Measurements from ENCODE around the gene ZNF436.
"Not testable (repeated sequence)": the region's sequence is repeated elsewhere in the genome, so short reads cannot be mapped to it uniquely, and the experiment has no call there.

The ZNF436 gene

DNA sequence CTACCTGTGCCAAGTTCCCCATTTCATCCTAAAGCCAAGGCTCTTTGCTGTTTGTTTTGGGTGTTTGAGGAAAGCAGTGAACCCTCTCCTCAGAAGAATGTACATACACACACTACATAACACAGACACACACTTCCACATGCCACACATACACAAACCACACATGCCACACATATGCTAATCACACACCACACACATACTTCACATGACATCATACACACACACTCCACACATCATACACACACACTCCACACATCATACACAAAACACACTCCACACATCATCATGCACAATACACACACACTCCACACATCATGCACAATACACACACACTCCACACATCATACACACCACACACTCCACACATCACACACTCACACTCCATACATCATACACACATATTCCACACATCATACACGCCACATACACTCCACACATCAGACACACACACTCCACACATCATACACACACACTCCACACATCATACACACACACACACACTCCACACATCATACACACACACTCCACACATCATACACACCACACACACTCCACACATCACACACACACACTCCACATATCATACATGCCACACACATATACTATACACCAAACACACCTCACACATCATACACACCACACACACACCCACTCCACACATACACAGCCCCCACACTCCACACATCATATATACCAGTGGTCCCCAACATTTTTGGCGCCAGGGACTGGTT lies 22.7 kb upstream of the ZNF436 start:
- no peak for DNase-seq (ENCODE audit: low read depth)

DNA sequence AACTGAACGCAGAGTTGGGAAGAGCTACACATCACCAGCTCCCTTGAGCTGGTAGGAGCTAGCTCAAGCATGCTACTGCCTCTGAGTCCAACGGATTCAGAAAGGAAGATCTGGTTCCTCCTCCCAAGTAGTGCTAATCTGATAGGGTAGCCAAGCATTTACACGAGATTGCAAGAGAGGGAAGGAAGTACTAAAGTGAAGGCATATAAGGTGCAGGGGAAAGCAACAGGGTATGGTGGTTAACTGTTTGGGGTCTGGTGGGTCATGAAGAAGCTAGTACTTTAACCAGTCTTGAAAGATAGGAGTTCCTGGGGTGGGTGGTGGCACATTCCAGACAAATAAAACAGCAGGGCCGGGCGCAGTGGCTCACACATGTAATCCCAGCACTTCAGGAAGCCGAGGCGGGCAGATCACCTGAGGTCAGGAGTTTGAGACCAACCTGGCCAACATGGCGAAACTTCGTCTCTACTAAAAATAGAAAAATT lies 20.2 kb upstream of the ZNF436 start:
- DNase-seq (ENCODE audit: low read depth), result no peak

DNA sequence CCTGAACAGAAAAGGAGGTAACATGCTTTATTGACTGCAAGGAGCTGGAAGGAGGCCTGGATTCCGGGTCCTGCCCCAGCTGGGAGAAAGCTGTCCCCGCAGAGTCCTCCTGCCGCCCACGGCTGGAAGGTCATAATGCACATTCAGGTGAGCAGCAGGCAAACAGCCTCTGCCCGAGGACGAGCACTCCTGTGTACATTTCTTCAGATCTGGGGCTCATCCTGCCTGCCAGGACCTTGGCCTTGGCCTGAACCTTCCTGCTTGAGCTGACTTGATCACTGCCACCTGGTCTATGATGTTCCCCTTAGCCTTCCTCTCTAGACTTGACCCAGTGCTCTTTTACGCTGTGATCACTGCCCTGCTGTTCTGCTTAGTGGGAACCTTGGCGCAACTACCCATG lies 17.9 kb upstream of the ZNF436 start:
- no peak for DNase-seq (ENCODE audit: low read depth)

DNA sequence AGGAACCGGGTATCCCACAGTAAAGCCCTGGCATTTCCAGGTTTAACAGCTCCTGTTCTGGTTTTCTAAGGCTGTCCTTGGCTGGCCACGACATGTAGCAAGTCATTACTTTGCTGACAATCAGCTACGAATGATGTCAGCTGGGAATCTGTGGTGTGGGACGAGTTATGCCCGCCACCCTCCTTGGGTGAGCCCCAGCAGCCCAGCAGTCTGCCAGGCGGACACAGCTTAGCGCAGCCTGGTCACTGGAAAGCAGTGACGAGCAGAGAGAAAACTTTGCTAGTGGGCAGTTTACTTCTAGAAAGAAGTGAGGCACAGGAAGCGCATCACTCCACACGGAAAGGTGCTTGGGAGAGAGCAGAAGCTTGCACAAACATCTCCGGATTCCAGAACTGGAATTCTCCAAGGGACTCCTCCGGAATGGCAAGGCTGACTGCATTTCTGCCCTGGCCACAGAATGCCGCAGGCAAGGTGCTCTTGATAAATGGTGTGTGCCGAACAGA lies 15.5 kb upstream of the ZNF436 start:
- no peak for DNase-seq (ENCODE audit: low read depth)

DNA sequence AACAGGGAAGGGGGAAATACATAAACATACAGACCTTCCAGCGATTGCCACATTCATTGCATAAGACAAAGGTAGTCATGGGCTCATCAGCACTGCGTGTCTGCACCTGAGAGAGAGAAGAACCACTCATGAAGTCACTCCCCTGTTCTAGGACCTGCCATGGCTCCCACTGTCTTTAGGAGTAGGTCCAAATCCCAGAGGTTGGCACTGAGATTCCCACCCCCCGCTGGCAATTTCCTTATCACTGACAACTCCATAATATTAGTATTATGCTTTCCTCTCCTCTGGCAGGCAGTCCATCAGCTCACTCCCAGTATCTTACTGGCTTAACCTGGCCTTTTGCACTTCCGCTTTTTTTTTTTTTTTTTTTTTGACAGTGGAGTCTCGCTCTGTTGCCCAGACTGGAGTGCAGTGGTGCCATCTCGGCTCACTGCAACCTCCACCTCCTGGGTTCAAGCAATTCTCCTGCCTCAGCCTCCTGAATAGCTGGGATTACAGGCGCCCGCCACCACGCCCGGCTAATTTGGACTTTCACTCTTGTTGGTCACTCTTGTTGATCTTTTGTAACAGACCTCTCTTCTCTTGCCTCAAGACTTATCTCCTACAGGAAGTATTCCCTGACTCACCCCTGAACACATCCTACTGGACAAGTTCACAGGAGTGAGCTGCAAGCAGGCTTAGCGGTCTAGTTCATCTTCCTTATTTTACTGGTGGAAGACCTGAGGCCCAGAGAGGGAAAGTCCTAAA lies 14.8 kb upstream of the ZNF436 start:
- DNase-seq (ENCODE audit: low read depth), result no peak

DNA sequence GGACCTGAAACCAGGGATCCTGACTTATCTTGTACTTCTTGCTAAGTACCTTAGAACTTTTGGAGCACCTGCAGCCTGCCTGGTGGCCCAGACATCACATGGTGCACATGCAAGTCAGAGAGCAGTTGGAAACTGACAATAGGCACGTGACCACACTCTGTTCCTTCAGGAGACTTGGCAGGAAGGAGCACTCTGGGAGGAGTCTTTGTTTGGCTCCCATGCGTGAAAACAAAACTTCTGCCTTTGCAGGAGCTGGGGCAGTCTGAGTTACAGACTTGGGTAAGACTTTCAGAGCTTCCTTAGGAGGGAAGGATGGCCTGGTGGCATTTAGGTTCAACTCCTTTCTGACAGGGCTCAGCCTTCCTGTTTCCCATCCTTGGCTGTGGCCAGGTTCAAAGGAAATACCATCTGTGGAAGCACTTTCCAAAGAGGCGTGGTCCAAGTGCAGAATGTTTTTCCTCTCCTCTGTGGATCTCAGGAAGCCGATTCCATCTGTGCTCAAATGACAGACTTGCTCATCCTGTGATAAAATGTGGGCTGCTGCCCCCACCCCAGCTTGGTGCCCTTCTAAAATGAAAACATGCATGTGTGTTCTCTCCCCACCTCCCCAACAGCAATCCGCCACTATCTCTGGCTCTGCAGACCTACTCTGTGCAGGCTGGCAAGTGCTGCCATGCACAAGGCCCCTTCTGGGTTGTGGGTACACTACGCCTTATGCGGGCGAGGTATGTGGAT lies 14.1 kb upstream of the ZNF436 start:
- no peak for DNase-seq (ENCODE audit: low read depth)

DNA sequence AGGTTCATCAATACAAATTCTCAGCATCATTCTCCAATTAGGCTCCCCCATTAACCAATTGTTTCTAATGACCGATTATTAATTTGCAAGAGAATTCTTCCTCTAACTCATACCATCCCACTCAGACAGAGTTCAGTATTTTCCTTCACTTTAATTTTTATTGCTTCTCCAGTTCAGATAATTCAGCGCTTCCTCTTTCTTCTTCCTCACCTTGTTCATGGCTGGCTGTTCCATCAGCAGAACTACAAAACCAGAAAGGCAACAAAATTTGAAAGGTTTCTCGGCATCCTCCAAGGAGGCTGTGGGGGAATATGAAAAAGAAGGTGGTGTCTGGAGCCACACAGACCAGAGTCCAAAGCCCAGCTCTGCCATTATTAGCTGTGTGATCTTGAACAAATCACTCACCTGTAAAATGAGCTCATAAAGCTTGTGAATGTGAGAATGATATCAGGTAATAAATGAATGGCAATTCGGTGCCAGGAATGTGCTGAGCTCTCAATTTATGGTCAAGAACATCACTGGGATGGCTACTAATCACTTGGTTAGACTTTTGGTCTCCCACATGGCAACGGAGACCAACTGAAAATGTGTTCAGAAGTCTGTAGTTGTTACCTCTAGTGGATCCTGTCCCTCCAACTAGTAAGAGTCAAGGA lies 11.7 kb upstream of the ZNF436 start:
- no peak for DNase-seq (ENCODE audit: low read depth)

DNA sequence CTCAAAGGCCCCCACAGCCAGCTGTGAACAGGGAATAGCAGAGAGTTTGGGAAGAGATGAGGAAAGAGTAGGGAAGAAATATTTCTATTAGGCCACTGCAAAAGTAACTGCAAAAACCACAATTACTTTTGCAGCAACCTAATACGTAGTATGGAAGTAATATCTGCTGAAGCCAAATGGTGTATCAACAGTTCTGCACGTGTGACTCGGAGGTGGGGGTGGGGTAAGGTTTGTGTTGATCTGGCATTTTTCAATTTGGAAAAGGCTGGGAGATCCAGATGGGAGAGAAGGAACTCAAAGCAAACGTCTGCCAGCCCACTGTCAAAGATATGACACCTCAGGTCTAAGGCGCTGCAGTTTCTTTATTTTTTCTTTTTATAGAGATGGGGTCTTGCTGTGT lies 11.1 kb upstream of the ZNF436 start:
- DNase-seq (ENCODE audit: low read depth), result no peak

DNA sequence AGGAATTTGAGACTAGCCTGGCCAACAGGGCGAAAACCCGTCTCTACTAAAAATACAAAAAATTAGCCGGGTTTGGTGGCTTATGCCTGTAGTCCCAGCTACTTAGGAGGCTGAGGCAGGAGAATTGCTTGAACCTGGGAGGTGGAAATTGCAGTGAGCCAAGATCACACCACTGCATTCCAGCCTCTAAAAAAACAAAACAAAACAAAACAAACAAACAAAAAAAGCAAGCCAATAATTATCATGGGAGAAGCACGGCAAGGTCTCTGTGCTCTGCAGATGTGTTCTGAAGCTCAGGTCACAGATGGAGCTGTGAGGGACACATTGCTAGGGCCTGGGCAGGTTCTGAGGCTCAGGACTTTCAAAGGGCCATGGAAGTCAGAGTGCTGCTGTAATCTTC lies 10.6 kb upstream of the ZNF436 start:
- DNase-seq (ENCODE audit: low read depth), result not testable (repeated sequence)

DNA sequence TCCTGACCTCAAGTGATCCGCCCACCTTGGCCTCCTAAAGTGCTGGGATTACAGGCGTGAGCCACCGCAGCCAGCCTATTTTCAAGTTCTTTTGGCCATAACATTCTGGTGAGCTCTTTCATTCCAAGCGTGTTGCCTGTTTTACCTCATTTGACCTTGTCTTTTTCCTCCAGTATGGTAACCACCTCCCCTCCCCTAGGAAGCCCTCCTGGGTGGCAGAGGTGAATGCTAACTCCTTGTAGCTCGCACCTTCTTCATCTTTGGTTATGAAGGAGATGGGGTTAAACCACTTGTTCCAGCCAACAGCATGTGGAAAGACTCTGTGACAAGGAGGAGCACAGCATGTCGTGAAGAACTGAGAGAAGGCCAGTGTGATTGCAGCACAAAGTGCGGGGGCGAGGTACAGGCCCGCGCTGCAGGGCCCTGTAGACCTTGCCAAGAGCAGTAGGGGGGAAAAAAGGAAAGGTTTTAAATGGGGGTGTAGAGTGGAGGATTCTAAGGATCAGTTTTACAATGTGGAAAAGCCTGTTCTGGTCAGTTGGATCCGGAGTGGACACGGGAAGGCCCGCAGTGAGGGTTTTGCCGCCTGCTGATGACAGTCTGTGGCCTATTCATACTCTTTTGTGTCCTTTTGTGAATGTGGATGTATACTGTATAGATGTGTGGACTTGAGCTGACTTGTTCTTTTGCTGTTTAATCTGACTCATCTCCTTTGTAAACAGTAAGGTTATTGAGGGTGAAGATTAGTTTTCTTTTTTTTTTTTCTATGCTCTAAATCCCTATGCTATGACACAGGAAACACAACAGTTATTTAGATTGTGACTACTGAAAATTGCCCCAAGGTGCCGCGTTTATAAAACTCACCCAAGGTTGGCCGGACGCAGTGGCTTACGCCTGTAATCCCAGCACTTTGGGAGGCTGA lies 7.5 kb upstream of the ZNF436 start:
- peak; percentile 62 for DNase-seq (ENCODE audit: low read depth)

DNA sequence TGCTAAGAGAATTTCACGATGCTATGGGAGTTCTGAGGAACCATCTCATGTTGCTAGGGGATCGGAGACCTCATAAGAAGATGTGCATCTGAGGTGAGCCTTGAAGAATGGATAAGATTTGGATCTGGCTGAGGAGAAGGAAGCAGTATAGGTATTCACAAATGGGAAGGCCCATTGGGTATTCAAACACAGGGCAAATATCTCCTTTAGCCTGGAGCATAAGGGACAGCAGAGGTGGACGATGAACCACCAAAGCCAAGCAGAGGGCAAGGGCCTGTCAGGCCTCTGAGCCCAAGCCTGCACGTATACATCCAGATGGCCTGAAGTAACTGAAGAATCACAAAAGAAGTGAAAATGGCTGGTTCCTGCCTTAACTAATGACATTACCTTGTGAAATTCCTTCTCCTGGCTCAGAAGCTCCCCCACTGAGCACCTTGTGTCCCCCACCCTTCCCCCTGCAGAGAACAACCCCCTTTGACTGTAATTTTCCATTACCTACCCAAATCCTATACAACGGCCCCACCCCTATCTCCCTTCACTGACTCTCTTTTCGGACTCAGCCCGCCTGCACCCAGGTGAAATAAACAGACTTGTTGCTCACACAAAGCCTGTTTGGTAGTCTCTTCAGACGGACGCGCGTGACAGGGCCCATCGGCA lies 4.6 kb upstream of the ZNF436 start:
- not testable (repeated sequence) for DNase-seq (ENCODE audit: low read depth)

DNA sequence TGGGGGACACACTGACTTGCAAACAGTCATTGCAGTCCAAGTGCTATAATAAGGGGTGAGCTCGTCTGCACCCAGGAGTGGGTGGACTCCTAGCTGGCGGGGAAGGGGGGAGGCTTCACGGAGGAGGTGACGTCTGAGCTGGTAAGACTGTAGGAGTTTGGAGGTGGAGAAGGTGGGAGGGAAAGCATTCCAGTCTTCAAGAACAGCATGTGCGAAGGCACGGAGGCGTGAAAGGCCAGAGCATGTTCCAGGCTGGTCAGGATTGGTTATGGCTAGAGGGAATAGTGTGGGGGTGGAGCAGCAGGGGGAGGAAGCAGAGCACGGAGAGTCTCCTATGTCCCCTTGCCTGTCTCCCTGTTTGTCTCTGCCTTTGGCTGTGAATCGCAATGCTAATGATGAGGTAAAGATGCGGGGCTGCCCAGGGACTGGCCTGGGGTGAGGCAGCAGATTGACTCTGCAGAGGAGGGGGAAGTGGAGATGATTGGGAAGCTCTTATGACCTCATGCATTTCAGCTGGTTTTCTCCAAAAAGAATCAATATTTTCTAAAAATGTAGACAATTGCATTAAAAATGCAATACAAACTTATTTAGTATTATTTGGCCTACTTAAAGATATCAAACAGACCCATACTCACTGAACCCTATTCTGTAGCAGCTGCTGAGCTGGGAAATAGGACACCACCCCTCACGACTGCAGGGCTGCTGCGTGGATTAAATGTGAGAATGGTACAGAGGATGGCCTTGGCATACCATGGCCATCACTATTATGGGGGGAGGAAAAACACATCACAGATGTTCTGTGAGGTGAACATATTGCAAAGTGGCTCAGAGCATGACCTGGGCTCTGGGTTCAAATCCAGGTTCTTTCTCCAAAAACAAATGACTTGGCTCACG lies 2.6 kb upstream of the ZNF436 start:
- no peak for DNase-seq (ENCODE audit: low read depth)

DNA sequence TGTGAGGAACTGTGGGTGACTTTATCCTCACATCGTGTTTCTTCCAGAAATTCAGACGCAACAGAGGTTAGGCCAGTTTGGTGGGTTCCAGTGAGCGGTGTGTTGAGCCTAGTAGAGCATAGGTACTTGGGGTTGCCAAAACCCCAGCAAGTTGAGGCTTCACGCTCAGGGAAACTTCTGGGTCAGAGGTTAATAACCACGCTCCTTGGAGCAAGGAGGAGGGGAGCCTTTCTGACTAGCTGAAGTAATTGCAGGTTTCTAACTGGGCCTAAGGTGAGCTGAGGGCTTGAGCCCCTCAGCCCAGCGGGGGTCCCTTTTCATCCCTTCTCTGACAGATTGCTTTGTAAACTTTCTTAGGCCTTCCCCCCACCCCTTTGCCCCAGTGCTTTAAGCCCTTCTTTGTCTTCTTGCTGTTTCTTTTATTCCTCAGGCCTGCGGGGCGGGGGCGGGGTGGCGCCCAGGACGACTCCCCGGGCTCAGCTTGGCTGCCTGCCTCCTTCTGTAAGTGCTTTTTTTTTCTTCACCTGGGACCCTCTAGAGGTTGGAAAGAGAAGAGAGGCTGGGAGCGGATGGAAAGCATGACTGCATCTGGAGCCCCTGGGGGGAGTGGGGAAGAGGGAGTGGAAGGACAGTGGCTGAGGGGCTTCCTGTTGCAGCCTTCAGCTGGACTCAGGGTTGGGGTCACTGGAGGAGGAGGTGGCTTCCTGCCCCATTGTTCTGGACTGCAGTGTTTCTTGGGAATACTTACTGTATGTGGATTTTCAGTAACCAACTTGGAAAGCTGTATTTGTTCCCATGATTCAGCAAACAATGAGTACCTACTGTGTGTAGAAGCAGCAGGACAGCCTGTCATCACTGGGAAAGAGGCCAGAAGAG lies 1.3 kb upstream of the ZNF436 start:
- no peak for DNase-seq (ENCODE audit: low read depth)

DNA sequence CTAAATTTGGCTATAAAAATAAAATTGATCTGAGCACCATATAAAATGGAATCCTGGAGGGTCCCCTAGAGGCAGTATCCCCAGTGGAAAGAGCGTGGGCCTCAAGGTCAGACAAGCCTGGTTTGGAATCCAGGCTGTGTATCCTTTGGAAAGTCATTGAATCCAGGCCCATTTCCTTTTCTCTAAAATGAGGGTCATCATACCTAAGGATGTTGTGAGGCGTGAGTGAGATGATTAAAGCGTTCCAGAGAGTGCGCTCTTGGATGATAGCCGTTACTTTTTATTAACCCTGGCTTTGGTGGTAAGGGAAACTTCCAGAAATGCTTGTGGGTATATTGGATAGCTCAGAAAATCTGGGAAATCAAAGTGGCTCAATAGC lies 683 bp upstream of the ZNF436 start:
- no peak for DNase-seq (ENCODE audit: low read depth)

DNA sequence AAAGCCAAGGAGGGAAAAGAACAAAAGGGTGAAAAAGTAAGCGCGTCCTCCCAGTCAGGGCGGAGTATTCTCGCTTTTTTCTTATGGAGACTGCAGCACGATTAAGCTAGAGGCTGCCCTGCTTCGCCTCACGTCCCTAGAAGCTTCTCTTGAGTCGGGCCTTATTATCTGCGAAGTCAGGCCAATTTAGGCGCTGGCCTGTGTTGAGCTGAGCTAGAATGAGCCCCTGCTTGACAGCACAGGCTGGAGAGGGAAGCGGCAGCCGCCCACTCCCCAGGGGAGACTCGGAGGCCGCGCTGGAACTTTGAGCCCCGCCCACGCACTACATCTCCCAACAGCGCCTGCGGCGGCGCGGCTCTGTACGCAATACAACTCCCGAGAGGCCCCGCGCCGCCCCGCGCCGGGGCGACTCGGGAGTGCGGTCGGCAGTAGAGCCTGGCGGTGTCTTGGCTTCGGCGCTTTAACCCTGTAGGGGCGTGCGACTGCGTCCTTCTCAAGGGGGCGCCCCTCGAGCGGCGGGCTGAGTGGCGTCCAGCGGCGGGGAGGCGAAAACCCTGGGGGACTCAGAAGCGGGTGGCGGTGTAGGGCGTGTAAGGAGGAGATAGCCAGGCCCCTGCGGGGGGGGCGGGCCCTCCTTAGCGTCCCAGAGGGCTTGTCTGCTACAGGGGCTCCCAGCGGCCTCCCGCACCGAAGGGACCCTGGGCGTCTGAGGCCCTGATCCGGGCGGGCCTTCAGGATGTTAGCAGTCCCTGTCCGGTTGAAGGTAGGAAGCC lies 888 bp downstream of the ZNF436 start:
- DNase-seq (ENCODE audit: low read depth), result peak; percentile 80

DNA sequence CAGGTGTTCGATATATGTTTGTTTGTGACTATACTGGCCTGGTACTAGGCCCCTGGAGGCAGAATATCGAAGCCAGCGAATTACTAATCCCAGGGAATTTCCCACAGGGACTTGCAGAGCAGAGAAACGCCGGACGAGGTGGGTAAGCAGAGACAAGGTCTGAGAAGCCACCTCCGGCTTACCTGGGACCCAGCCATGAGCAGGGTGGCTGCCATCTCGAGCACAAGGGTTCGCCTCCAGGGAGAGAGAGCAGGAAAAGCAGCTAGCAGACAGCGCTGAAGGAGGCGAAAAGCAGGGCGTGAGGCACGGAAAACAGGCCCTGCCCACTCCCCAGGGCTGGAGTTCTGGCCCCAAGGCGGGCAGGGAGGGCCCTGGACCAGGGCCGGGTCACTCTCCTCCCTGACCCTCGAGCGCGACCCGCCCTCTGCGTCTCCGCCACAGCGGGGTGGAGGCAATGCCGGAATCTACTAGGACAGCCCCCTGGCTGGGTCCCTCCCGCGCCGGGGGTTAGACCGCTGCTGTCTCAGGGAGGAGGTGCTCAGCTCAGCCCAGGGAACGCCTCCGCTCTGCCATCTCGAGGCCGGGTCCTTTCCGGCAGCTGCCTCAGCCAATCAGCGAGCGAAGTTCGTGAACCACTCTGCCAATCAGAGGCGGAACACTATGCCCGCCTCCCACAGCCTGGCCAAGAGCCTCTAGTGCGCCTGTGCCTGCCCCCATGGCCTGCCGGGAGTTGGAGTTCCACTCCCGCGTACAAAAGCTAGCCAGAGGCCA lies 1.7 kb downstream of the ZNF436 start:
- DNase-seq (ENCODE audit: low read depth), result peak; percentile 98

DNA sequence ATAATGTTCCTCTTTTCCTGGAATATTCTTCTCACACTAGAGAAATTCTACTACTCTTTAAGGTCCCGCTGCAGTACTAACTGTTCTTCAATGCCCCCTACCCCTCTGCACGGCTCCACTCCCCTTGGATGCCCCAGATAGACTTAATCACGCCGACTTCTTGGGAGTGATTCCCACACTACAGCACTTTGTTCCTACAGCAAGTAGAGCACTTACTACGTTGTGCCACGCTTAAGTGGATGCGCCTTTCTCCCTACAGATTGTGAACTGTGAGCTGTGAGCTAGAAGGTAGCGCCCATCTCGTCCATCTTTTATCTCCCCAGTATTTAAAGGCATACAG lies 2.2 kb downstream of the ZNF436 start:
- no peak for DNase-seq (ENCODE audit: low read depth)

All from GM04504 (cell line).